H1 (cell line): ENCODE measurements around the gene FERMT2. TPM values are rescaled to one million over a fixed set of nuclear protein-coding genes. Genes with fewer than 3 reads are reported as not detected.
A peak's percentile ranks its signal among the peaks of the same experiment; 100 is the strongest.

Experiments used
- CTCF ChIA-PET: fragments of 300-600 bp; sonication (Branson Sonifier 250); formaldehyde crosslinking; loops from one replicate; lab custom pipeline; 2021; ENCODE audit not compliant: partially characterized antibody; lab: Charles Lee
- POLR2A ChIA-PET: fragments of 300-600 bp; sonication (Branson Sonifier 250); formaldehyde crosslinking; loops from one replicate; lab custom pipeline; 2021; ENCODE audit warnings: inconsistent platforms; ENCODE audit not compliant: partially characterized antibody; lab: Charles Lee
- DNase-seq, 2 experiments: peaks; one replicate each; pipeline versions ENCODE4 v3.0.0 to v3.0.0-alpha.2; 2010 to 2022; ENCODE audit warnings: low spot score in 2 of 2, low read depth in 1 of 2, mixed read lengths in 1 of 2
- FAIRE-seq: peaks from 2 replicates; lab custom pipeline; 2011; peaks lifted over from hg19 to GRCh38; lab: Jason Lieb, UNC
- H2AFZ ChIP-seq: 2 replicates; pipeline ENCODE4 v1.8.1; 2012; ENCODE audit warnings: low read length, inconsistent platforms
- H2AK5ac ChIP-seq: 2 replicates; pipeline ENCODE4 v1.6.1; 2013; ENCODE audit warnings: low read depth, low read length
- H2BK120ac ChIP-seq: replicated peaks from 2 replicates; pipeline ENCODE3; 2013; ENCODE audit warnings: low read depth, low read length, inconsistent platforms
- H2BK12ac ChIP-seq: 2 replicates; pipeline ENCODE4 v1.6.1; 2013; ENCODE audit warnings: low read depth, low read length
- H2BK15ac ChIP-seq: 2 replicates; pipeline ENCODE4 v1.6.1; 2013; ENCODE audit warnings: low read length
- H2BK20ac ChIP-seq: 2 replicates; pipeline ENCODE4 v1.6.1; 2013; ENCODE audit warnings: low read length
- H2BK5ac ChIP-seq: 2 replicates; pipeline ENCODE4 v1.6.1; 2013; ENCODE audit warnings: low read depth, low read length
- H3K14ac ChIP-seq: 2 replicates; pipeline ENCODE4 v1.6.1; 2013; ENCODE audit warnings: inconsistent platforms; ENCODE audit not compliant: insufficient read length
- H3K18ac ChIP-seq: 2 replicates; pipeline ENCODE4 v1.6.1; 2013; ENCODE audit warnings: low read length; ENCODE audit errors: extremely low read depth
- H3K23ac ChIP-seq: 2 replicates; pipeline ENCODE4 v1.6.1; 2013; ENCODE audit warnings: inconsistent platforms; ENCODE audit not compliant: insufficient read length
- H3K23me2 ChIP-seq: 2 replicates; pipeline ENCODE4 v1.6.1; 2013; ENCODE audit warnings: low read depth, low read length
- H3K27ac ChIP-seq: 2 replicates; pipeline ENCODE4 v1.6.1; 2011; ENCODE audit warnings: low read depth, low read length, inconsistent platforms
- H3K27me3 ChIP-seq, 4 experiments: replicated peaks in 1 of 4; 1 replicate in 1 of 4; 2 replicates in 3 of 4; pipeline versions ENCODE4 v1.6.1 to v1.8.1; 2011 to 2013; ENCODE audit warnings: low read length in 3 of 4, mild to moderate bottlenecking in 3 of 4, inconsistent platforms in 2 of 4, mixed read lengths in 2 of 4, moderate library complexity in 1 of 4; ENCODE audit not compliant: control insufficient read depth in 3 of 4, insufficient read depth in 3 of 4; ENCODE audit errors: extremely low read depth in 1 of 4
- H3K36me3 ChIP-seq, 4 experiments: 2 replicates each; pipeline versions ENCODE4 v1.6.1 to v1.8.1; 2011 to 2013; ENCODE audit warnings: mild to moderate bottlenecking in 4 of 4, low read length in 3 of 4, moderate library complexity in 2 of 4, control low read depth in 1 of 4, inconsistent platforms in 1 of 4; ENCODE audit not compliant: insufficient read depth in 4 of 4, control insufficient read depth in 2 of 4
- H3K4ac ChIP-seq: replicated peaks from 2 replicates; pipeline ENCODE3; 2013; ENCODE audit warnings: low read length, low read depth, mixed read lengths, inconsistent platforms; ENCODE audit not compliant: insufficient read length
- H3K4me1 ChIP-seq, 4 experiments: replicated peaks in 1 of 4; 1 replicate in 1 of 4; 2 replicates in 3 of 4; pipeline versions ENCODE4 v1.6.1 to v1.8.1; 2011 to 2013; ENCODE audit warnings: low read length in 3 of 4, inconsistent platforms in 2 of 4, mixed read lengths in 1 of 4; ENCODE audit not compliant: insufficient read depth in 4 of 4, control insufficient read depth in 3 of 4
- H3K4me2 ChIP-seq, 2 experiments: 2 replicates each; pipeline versions ENCODE4 v1.6.1 to v1.8.1; 2011 to 2013; ENCODE audit warnings: low read depth in 2 of 2, low read length in 2 of 2, control low read depth in 1 of 2, inconsistent platforms in 1 of 2, mild to moderate bottlenecking in 1 of 2; ENCODE audit not compliant: insufficient read depth in 1 of 2
- H3K4me3 ChIP-seq, 4 experiments: fragments of 200-600, 300-600 bp in 1 of 4; sonication (generic), shearing (Covaris generic), sonication (Bioruptor Twin) in 1 of 4; 2 replicates each; pipeline versions ENCODE4 v1.5.1 to v1.8.1; 2011 to 2016; ENCODE audit warnings: low read length in 4 of 4, low read depth in 3 of 4, control low read depth in 2 of 4, inconsistent platforms in 2 of 4, mild to moderate bottlenecking in 2 of 4, mixed read lengths in 1 of 4, moderate library complexity in 1 of 4; ENCODE audit not compliant: insufficient read depth in 2 of 4; ENCODE audit errors: extremely low read depth in 1 of 4
- H3K56ac ChIP-seq: replicated peaks from 2 replicates; pipeline ENCODE3; 2013; ENCODE audit warnings: low read depth, mild to moderate bottlenecking, mixed read lengths, low read length, inconsistent platforms; ENCODE audit not compliant: insufficient read length
- H3K79me1 ChIP-seq: 2 replicates; pipeline ENCODE4 v1.6.1; 2013; ENCODE audit warnings: low read depth, low read length, control low read depth
- H3K79me2 ChIP-seq, 2 experiments: 2 replicates each; pipeline versions ENCODE4 v1.6.1 to v1.8.1; 2012 to 2013; ENCODE audit warnings: low read length in 2 of 2, mild to moderate bottlenecking in 2 of 2, inconsistent platforms in 1 of 2; ENCODE audit not compliant: insufficient read depth in 2 of 2, control insufficient read depth in 1 of 2
- H3K9ac ChIP-seq, 4 experiments: replicated peaks in 1 of 4; 1 replicate in 1 of 4; 2 replicates in 3 of 4; pipeline versions ENCODE4 v1.6.1 to v1.8.1; 2011 to 2013; ENCODE audit warnings: low read depth in 3 of 4, low read length in 3 of 4, control low read depth in 2 of 4, mild to moderate bottlenecking in 2 of 4, moderate library complexity in 2 of 4, inconsistent platforms in 1 of 4; ENCODE audit errors: extremely low read depth in 1 of 4
- H3K9me3 ChIP-seq, 2 experiments: 2 replicates each; pipeline versions ENCODE4 v1.6.1 to v1.8.1; 2012 to 2013; ENCODE audit warnings: mild to moderate bottlenecking in 2 of 2, moderate library complexity in 2 of 2, control low read depth in 1 of 2, inconsistent platforms in 1 of 2, low read depth in 1 of 2, low read length in 1 of 2, mixed read lengths in 1 of 2; ENCODE audit not compliant: insufficient read depth in 2 of 2
- H4K20me1 ChIP-seq, 2 experiments: replicated peaks in 1 of 2; 2 replicates each; pipeline versions ENCODE3 to v1.8.1; 2011 to 2013; ENCODE audit warnings: inconsistent platforms in 2 of 2, low read length in 2 of 2, mild to moderate bottlenecking in 1 of 2; ENCODE audit not compliant: insufficient read depth in 2 of 2, control insufficient read depth in 1 of 2
- H4K5ac ChIP-seq: 2 replicates; pipeline ENCODE4 v1.6.1; 2013; ENCODE audit warnings: low read length, low read depth, mixed read lengths, inconsistent platforms; ENCODE audit not compliant: insufficient read length
- H4K8ac ChIP-seq: 2 replicates; pipeline ENCODE4 v1.8.0; 2013; ENCODE audit warnings: mild to moderate bottlenecking, moderate library complexity, low read length, inconsistent platforms; ENCODE audit not compliant: insufficient read depth; ENCODE audit errors: extremely low read depth
- H4K91ac ChIP-seq: replicated peaks from 2 replicates; pipeline ENCODE3; 2013; ENCODE audit warnings: low read length, mixed read lengths, inconsistent platforms; ENCODE audit not compliant: insufficient read length
- POLR2AphosphoS5 ChIP-seq: IDR thresholded peaks from 2 replicates; pipeline ENCODE4 v1.6.1; 2011; ENCODE audit warnings: low read depth, low read length
- WGBS, 2 experiments: shearing (Covaris generic) in 1 of 2; methylation state at CpG; one replicate each; pipeline versions ENCODE4 v1.1.6 to v1.1.7; 2013 to 2015; ENCODE audit warnings: low lambda C conversion rate in 2 of 2, mixed read lengths in 2 of 2, inconsistent platforms in 1 of 2, low coverage in 1 of 2, missing lambda C conversion rate in 1 of 2; ENCODE audit not compliant: insufficient replicate concordance in 2 of 2, insufficient coverage in 1 of 2, insufficient read length in 1 of 2; ENCODE audit errors: extremely low coverage in 1 of 2, missing lambda C conversion rate in 1 of 2; 5-methylcytosine and 5-hydroxymethylcytosine counted together
- polyA plus RNA-seq, 7 experiments: library from polyadenylated mRNA; depleted of rRNA in 3 of 7; stranded (reverse) in 5 of 7; unstranded in 2 of 7; fragments of >200 nt in 5 of 7; fragments of 200-250 nt in 2 of 7; gene quantifications; 1 replicate in 5 of 7; 2 replicates in 1 of 7; 4 replicates in 1 of 7; pipeline versions ENCODE4 v1.2.1 to v1.2.3, GENCODE V29; 2011 to 2013; ENCODE audit warnings: missing spikeins in 2 of 7, mixed read lengths in 2 of 7
- total RNA-seq: library from RNA; stranded (reverse); fragmentation: NEBNext Ultra II Directional; extraction: Animal tissue kit (Norgen Biotek cat#: 25700); gene quantifications from 2 replicates; pipeline ENCODE4 v1.2.1, GENCODE V29; 2021

The FERMT2 gene
- total and polyA plus RNA-seq, 2 of the 8 experiments (the other 6 are each of a cell fraction or from before 2014, with no cell fraction given): 53.3 to 142 TPM

GRCh38 chr14:52850451-52850909 is 100.4 kb downstream of the FERMT2 start:
- Histone ChIP-seq H2AK5ac (no peak overlapping the region), H3K9me3 (no peaks in the 10 kb centered on the region), H2BK5ac (no peak overlapping the region), H2BK120ac (no peak overlapping the region), H3K14ac (no peak overlapping the region), H4K20me1 (no peaks in the 10 kb centered on the region), H3K27ac (no peak overlapping the region), H2AFZ (no peak overlapping the region), H3K79me1 (no peaks in the 10 kb centered on the region), H4K5ac (no peak overlapping the region), H3K4me3 (no peak overlapping the region), H3K4me2 (no peak overlapping the region), H3K36me3 (no peaks in the 10 kb centered on the region), H3K79me2 (no peaks in the 10 kb centered on the region), H3K9ac (no peak overlapping the region), H4K91ac (no peak overlapping the region), H4K8ac (no peak overlapping the region), H2BK12ac (peak overlapping the region; percentile 27; the same call in 1 of the 2 replicates), H2BK15ac (no peak overlapping the region), H3K27me3 (no peaks in the 10 kb centered on the region), H3K18ac (no peak overlapping the region), H3K4me1 (peaks cover 0 to 3% (median 0%) of the 10 kb centered on the region in 4 experiments; a peak in 1 of 7 replicates), H3K4ac (no peak overlapping the region), H2BK20ac (no peak overlapping the region), H3K23ac (no peak overlapping the region), H3K56ac (no peak overlapping the region), H3K23me2 (no peaks in the 10 kb centered on the region)
- TF ChIP-seq POLR2AphosphoS5: no peak
- no peak for DNase-seq
- no peak for FAIRE-seq
- POLR2A ChIA-PET: no interaction called here
- CTCF ChIA-PET: interaction anchor here (1.0 to 1.2 kb wide), 2 partner anchors 110 to 204 kb away, joined by 3 read pairs; no protein-coding TSS in a partner anchor
- 96% methylated on average over 7 of the region's 7 CpGs; no CpG with 5 or more reads in 1 of the 2 experiments for WGBS, 2 experiments
